Gastrocnemius medialis (tissue), 4 donors: Measurements from ENCODE around the gene DDR2. TPM values are rescaled to one million over a fixed set of nuclear protein-coding genes. Genes with fewer than 3 reads are reported as not detected.

Experiments used
- ATAC-seq, 2 donors: fragments of 150-250 bp; one replicate each; pipeline ENCODE4 v1.9.1; 2016
- DNase-seq, 2 donors: peaks; one replicate each; pipeline ENCODE4 v3.0.0-alpha.2; 2019
- H3K27ac ChIP-seq, 4 donors: fragments of 200-600 bp; sonication (generic); 1 replicate in 1 of 4; 2 replicates in 3 of 4; pipeline ENCODE4 v1.5.1; 2016 to 2018; ENCODE audit warnings: mild to moderate bottlenecking in 2 of 4, moderate library complexity in 1 of 4
- H3K27me3 ChIP-seq, 3 donors: fragments of 200-600 bp; sonication (generic) in 2 of 3; 1 replicate in 1 of 3; 2 replicates in 2 of 3; pipeline versions ENCODE4 v1.5.1 to v1.6.0; 2016 to 2019; ENCODE audit warnings: mild to moderate bottlenecking in 1 of 3, moderate library complexity in 1 of 3
- H3K36me3 ChIP-seq, 2 donors: fragments of 200-600 bp; sonication (generic) in 1 of 2; one replicate each; pipeline ENCODE4 v1.5.1; 2017 to 2018
- H3K4me1 ChIP-seq, 2 donors: fragments of 200-600 bp; sonication (generic) in 1 of 2; one replicate each; pipeline ENCODE4 v1.5.1; 2016 to 2017; ENCODE audit warnings: mild to moderate bottlenecking in 2 of 2
- H3K4me3 ChIP-seq, 4 donors: fragments of 200-600 bp; sonication (generic) in 3 of 4; 1 replicate in 1 of 4; 2 replicates in 3 of 4; pipeline ENCODE4 v1.5.1; 2016 to 2019; ENCODE audit warnings: mild to moderate bottlenecking in 2 of 4
- H3K9me3 ChIP-seq, 3 donors: fragments of 200-600 bp; sonication (generic) in 2 of 3; 1 replicate in 1 of 3; 2 replicates in 2 of 3; pipeline ENCODE4 v1.5.1; 2016 to 2019
- POLR2A ChIP-seq, 2 donors: fragments of 450-650 bp; IDR thresholded peaks; one replicate each; pipeline ENCODE4 v1.6.1; 2017; ENCODE audit warnings: antibody characterized with exemption in 2 of 2, mild to moderate bottlenecking in 2 of 2, moderate library complexity in 2 of 2
- in situ Hi-C, 4 donors: fragments of 200-750 bp; cut with MboI; loops; one replicate each; pipeline versions ENCODE4 v1.15.0 to v1.8.0; 2017; ENCODE audit warnings: low sequenced_read_pairs in 4 of 4
- intact Hi-C: fragments of 100-400 bp; cut with DNase I; formaldehyde crosslinking; loops from one replicate; pipeline ENCODE4 v1.15.1; 2023; ENCODE audit warnings: low total_unique reads
- total RNA-seq, 4 donors: library from RNA; depleted of rRNA; stranded (reverse); fragments of >200 nt; gene quantifications; one replicate each; pipeline versions ENCODE4 v1.1.0 to v1.2.3, GENCODE V29; 2016
- TF ChIP-seq, protein P1 (sequence below), 5 experiments: fragments of 450-650 bp in 3 of 5; fragments of 200-600 bp in 2 of 5; sonication (generic) in 2 of 5; IDR thresholded peaks in 4 of 5; conservative IDR thresholded peaks in 1 of 5; 1 replicate in 4 of 5; 2 replicates in 1 of 5; pipeline ENCODE4 v1.5.1; 2016 to 2019; ENCODE audit warnings: antibody characterized with exemption in 5 of 5, mild to moderate bottlenecking in 3 of 5, moderate library complexity in 3 of 5

The DDR2 gene
- total RNA-seq, 4 donors from 2014 or later: 9.8 to 15.4 (median 10.6) TPM

DNA sequence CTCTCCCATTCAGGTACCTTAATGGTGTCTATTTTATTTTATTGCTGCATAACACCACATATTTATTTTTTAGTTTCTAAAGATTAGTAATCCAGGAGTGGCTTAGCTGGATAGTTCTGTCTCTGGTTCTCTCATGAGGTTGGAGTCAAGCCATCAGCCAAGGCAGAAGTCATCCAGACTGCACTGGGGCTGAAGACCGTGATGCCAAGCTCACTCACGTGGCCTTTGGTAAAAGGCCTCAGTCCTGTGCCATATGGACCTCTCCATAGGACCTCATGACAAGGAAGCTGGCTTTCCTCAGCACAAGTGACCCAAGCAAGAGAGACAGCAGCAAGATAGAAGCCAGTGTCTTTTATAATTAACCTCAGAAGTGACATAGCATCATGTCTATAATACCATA is 23.0 kb upstream of the DDR2 start:
- no peaks in the 10 kb centered on the region for H3K36me3 ChIP-seq
- intact Hi-C loops: no loop called here
- no peaks in the 10 kb centered on the region for H3K27me3 ChIP-seq
- no peak for TF ChIP-seq POLR2A (IDR thresholded peaks at IDR 0.05)
- TF ChIP-seq, protein P1, sequence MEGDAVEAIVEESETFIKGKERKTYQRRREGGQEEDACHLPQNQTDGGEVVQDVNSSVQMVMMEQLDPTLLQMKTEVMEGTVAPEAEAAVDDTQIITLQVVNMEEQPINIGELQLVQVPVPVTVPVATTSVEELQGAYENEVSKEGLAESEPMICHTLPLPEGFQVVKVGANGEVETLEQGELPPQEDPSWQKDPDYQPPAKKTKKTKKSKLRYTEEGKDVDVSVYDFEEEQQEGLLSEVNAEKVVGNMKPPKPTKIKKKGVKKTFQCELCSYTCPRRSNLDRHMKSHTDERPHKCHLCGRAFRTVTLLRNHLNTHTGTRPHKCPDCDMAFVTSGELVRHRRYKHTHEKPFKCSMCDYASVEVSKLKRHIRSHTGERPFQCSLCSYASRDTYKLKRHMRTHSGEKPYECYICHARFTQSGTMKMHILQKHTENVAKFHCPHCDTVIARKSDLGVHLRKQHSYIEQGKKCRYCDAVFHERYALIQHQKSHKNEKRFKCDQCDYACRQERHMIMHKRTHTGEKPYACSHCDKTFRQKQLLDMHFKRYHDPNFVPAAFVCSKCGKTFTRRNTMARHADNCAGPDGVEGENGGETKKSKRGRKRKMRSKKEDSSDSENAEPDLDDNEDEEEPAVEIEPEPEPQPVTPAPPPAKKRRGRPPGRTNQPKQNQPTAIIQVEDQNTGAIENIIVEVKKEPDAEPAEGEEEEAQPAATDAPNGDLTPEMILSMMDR (IDR thresholded peaks at IDR 0.05 in 4 of 5, conservative IDR thresholded peaks at IDR 0.05 in 1 of 5): no peak
- no peak overlapping the region for H3K4me3 ChIP-seq
- in situ Hi-C loops: loop anchor here in 1 of 4 donors (25.0 kb wide), 1 partner anchor 178 kb away; the partner anchor contains the start of gene HSD17B7
- H3K4me1 ChIP-seq: peaks cover 9 to 15% of the 10 kb centered on the region in 2 donors
- no peaks in the 10 kb centered on the region for H3K9me3 ChIP-seq
- DNase-seq (no peak), ATAC-seq (no peak)
- H3K27ac ChIP-seq: no peak overlapping the region

DNA sequence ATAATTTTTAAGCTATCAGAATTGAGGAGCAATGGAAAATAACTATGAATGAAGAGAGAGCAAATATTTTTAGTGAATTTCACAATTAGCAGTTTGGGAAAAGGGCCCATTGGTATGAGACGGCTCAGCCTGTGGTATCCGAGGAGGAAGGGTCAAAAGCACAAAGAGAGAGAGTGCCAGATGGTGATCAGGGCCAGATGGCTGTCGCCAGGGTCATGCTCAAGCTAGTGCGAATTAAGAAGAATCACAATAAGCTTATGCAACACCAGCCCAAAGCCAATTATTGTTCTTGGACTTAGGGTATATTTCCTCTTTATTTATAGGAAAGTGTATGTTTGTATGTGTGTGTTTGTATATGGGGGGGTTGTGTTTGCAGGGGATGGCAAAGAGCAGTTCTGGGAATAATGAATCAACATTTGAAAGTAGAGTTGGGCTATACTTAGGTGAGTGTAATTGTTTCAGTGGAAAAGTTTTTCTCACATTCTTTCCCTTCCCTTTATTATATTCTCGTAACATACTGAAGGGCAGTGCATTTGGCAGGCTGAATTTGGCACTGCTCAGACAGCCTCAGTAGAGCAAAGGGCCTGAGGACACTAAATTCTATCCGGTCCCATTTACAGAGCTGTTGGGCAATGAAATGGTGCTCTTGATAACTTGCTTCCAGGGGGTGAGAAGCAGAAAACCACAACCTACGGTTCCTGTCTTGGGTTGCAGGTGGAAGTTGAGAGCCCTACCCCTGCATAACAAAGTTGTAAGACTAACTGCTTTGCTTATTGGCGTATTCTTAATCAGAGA is 19.5 kb upstream of the DDR2 start:
- Histone ChIP-seq H3K9me3 (peaks cover 0 to 4% (median 0%) of the 10 kb centered on the region in 3 donors), H3K4me3 (no peak overlapping the region), H3K27me3 (no peaks in the 10 kb centered on the region), H3K36me3 (no peaks in the 10 kb centered on the region), H3K4me1 (peaks cover 9 to 15% of the 10 kb centered on the region in 2 donors), H3K27ac (peak overlapping the region in 2 of 4 donors; percentile 45 to 50)
- in situ Hi-C loops (loop anchor here in 3 of 4 donors (10.0 to 25.0 kb wide), 3 partner anchors 174 to 192 kb away; partner anchors contain the start of gene HSD17B7 (in 2 of the 3)), intact Hi-C loops (loop anchor here (1.0 kb wide), 1 partner anchor 187 kb away; no protein-coding TSS in a partner anchor)
- DNase-seq (no peak), ATAC-seq (peak in 1 of 2 donors; percentile 52)
- TF ChIP-seq POLR2A (IDR thresholded peaks at IDR 0.05): no peak
- TF ChIP-seq, protein P1 (IDR thresholded peaks at IDR 0.05 in 4 of 5, conservative IDR thresholded peaks at IDR 0.05 in 1 of 5): no peak

DNA sequence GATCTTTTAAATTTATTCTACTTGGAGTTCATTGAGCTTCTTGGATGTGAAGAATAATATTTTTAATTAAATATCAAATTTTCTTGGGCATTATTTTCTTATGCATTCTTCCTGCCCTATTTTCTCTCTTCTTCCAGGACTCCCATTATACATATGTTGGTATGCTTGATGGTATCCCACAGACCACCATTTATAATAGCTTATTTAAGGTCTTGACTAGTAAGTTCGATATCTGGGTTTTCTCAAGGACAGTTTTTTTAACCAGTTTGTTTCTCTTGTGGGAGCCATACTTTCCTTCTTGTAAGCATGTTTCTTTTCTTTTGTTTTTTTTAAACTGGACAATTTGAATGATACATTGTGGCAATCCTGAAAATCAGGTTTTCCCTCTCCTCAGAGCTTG is 15.4 kb upstream of the DDR2 start:
- Histone ChIP-seq H3K4me3 (no peak overlapping the region), H3K27ac (no peak overlapping the region), H3K36me3 (no peaks in the 10 kb centered on the region), H3K27me3 (no peaks in the 10 kb centered on the region), H3K4me1 (peaks cover 9 to 15% of the 10 kb centered on the region in 2 donors), H3K9me3 (peaks cover 0 to 7% (median 0%) of the 10 kb centered on the region in 3 donors)
- in situ Hi-C loops: loop anchor here in 3 of 4 donors (10.0 to 25.0 kb wide), 3 partner anchors 170 to 188 kb away; partner anchors contain the start of gene HSD17B7 (in 2 of the 3)
- intact Hi-C loops: no loop called here
- DNase-seq (no peak), ATAC-seq (no peak)
- TF ChIP-seq, protein P1 (IDR thresholded peaks at IDR 0.05 in 4 of 5, conservative IDR thresholded peaks at IDR 0.05 in 1 of 5): no peak
- TF ChIP-seq POLR2A (IDR thresholded peaks at IDR 0.05): no peak

DNA sequence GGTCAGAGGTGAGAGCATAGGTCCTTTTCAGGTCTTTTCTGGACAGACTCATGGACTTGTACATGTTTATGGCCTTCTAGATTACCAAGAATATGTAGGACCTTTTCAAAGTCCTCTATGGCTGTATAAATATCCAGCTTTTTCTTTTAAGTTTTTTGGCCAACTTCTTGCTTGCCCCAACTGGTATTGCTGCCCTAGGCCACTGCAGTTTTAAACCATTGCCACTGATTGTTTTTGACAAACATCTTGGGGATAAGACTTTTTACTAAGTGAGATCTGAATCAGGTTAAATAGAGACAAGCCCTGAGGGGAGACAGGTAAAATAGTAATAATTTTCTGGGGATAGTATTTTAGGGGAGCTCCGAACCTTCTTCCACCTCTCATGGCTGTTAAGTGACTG is 14.8 kb upstream of the DDR2 start:
- no peak for DNase-seq
- TF ChIP-seq, protein P1 (IDR thresholded peaks at IDR 0.05 in 4 of 5, conservative IDR thresholded peaks at IDR 0.05 in 1 of 5): no peak
- no peak for TF ChIP-seq POLR2A (IDR thresholded peaks at IDR 0.05)
- no peaks in the 10 kb centered on the region for H3K36me3 ChIP-seq
- no peaks in the 10 kb centered on the region for H3K27me3 ChIP-seq
- ATAC-seq: no peak
- H3K9me3 ChIP-seq: peaks cover 0 to 7% (median 0%) of the 10 kb centered on the region in 3 donors
- H3K27ac ChIP-seq: no peak overlapping the region
- peaks cover 9 to 15% of the 10 kb centered on the region in 2 donors for H3K4me1 ChIP-seq
- in situ Hi-C loops (loop anchor here in 3 of 4 donors (10.0 to 25.0 kb wide), 3 partner anchors 170 to 187 kb away; partner anchors contain the start of gene HSD17B7 (in 2 of the 3)), intact Hi-C loops (no loop called here)
- H3K4me3 ChIP-seq: no peak overlapping the region
